ENCODE results near the gene NRG4.

NRG4 gene

DNA sequence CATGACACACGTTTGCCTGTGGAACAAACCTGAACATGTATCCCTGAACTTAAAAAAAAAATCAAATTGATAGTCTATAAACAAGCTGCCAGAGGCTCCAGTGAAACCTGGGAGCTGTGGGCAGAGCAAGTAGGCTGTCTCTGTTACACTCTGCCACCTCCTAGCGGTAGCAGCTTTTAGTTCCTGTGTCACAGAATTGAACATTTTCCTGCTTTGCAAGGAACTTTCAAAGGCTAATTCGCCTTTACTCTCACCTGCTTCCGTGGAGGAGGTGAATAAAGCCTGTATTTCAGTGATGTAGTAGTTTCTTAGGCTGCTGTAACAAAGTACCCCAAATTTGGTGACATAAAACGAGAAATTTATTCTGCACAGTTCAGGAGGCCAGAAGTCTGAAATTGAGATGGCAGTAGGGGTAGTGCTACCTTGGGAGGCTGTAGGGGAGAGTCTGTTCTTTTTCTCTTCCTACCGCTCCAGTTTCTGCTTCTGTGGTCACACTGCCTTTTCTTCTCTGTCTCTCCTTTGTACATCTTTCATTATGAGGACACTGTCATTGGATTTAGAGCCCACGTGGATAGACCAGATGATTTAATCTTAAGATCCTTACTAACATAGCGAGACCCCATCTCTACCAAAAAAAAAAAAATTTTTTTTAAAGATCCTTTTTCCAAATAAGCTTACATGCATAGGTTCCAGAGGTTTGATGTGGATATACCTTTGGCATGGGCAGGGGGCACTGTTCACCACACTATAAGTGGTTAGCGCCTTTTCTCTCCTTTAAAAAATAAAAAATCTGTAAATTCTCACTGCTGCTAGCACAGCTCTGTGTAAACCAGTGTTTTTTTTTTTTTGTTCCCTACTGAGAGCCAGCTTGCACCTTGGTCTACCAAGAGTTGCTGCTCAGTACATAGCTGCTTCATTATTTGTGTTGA lies 83.3 kb downstream of the NRG4 start:
- TF ChIP-seq, protein P1, sequence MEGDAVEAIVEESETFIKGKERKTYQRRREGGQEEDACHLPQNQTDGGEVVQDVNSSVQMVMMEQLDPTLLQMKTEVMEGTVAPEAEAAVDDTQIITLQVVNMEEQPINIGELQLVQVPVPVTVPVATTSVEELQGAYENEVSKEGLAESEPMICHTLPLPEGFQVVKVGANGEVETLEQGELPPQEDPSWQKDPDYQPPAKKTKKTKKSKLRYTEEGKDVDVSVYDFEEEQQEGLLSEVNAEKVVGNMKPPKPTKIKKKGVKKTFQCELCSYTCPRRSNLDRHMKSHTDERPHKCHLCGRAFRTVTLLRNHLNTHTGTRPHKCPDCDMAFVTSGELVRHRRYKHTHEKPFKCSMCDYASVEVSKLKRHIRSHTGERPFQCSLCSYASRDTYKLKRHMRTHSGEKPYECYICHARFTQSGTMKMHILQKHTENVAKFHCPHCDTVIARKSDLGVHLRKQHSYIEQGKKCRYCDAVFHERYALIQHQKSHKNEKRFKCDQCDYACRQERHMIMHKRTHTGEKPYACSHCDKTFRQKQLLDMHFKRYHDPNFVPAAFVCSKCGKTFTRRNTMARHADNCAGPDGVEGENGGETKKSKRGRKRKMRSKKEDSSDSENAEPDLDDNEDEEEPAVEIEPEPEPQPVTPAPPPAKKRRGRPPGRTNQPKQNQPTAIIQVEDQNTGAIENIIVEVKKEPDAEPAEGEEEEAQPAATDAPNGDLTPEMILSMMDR (IDR thresholded peaks at IDR 0.05; ENCODE audit: control insufficient read depth, extremely low read depth, insufficient read depth): peak; percentile 73
- DNase-seq (ENCODE audit: low read depth): no peak
- no peak overlapping the region for H3K4me3 ChIP-seq (ENCODE audit: low read depth, low read length)

DNA sequence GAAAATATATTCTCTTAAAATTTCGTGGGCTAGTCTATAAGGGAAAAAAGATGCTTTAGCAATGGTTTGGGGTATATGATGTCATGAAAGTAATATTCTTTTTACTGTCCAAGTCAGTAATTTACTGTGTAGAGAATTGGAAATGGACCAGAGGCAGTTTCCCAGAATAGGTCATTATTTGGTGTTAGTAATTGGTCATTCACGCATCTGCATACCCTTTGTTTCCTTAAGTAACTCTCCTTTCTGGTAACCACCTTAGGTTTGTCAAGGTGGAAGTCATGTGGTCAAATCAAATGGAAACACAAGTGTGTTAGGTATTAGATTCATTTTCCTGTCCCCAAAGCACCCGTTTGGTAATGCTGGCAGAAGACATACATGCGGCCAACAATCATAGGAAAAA lies 84.6 kb downstream of the NRG4 start:
- TF ChIP-seq, protein P1 (IDR thresholded peaks at IDR 0.05; ENCODE audit: control insufficient read depth, extremely low read depth, insufficient read depth): no peak
- H3K4me3 ChIP-seq (ENCODE audit: low read depth, low read length): no peak overlapping the region
- no peak for DNase-seq (ENCODE audit: low read depth)

DNA sequence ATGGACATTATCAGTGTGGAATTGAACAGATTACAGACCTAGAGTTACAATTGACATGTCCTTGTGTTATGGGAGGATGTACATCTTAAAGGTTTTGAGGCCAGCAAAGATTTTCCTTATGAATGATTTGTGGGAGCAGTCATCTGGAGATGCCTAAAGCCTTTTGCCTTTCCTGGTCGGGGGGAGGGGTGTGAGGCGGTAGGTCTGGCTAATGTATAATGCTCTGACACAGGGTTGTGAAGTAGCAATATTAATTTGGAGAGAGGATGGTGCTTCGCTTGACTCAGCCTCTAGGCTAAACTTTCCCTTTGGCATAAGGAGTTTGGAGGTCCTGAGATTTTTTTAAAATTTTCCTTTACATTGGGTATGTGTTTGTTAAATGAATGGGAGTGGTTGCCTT lies 85.3 kb downstream of the NRG4 start:
- TF ChIP-seq, protein P1 (IDR thresholded peaks at IDR 0.05; ENCODE audit: control insufficient read depth, extremely low read depth, insufficient read depth): no peak
- no peak overlapping the region for H3K4me3 ChIP-seq (ENCODE audit: low read depth, low read length)
- DNase-seq (ENCODE audit: low read depth): no peak

- DNase-seq (ENCODE audit: low read depth): no peak
- H3K4me3 ChIP-seq (ENCODE audit: low read depth, low read length): no peak overlapping the region
- TF ChIP-seq, protein P1 (IDR thresholded peaks at IDR 0.05; ENCODE audit: control insufficient read depth, extremely low read depth, insufficient read depth): no peak
Measured at GRCh38 chr15:75925440-75925839, 86.8 kb downstream of the NRG4 start.

- DNase-seq (ENCODE audit: low read depth): no peak
- TF ChIP-seq, protein P1 (IDR thresholded peaks at IDR 0.05; ENCODE audit: control insufficient read depth, extremely low read depth, insufficient read depth): no peak
- no peak overlapping the region for H3K4me3 ChIP-seq (ENCODE audit: low read depth, low read length)
Measured at GRCh38 chr15:75924576-75924975, 87.6 kb downstream of the NRG4 start.

- no peak overlapping the region for H3K4me3 ChIP-seq (ENCODE audit: low read depth, low read length)
- TF ChIP-seq, protein P1 (IDR thresholded peaks at IDR 0.05; ENCODE audit: control insufficient read depth, extremely low read depth, insufficient read depth): no peak
- no peak for DNase-seq (ENCODE audit: low read depth)
Measured at GRCh38 chr15:75923756-75924155, 88.5 kb downstream of the NRG4 start.
